Endothelial cell (in vitro differentiated cells): ENCODE measurements around the gene UCN. TPM values are rescaled to one million over a fixed set of nuclear protein-coding genes. Genes with fewer than 3 reads are reported as not detected.

ENCODE experiments used
- DNase-seq: peaks from one replicate; pipeline ENCODE4 v3.0.0; 2021; ENCODE audit warnings: low spot score
- H3K27ac Mint-ChIP-seq: one replicate; pipeline ENCODE4 v1.8.0; 2021; ENCODE audit warnings: mixed read lengths, inconsistent platforms; ENCODE audit not compliant: unreplicated experiment
- H3K27me3 Mint-ChIP-seq: one replicate; pipeline ENCODE4 v1.8.0; 2021; ENCODE audit warnings: mild to moderate bottlenecking, moderate library complexity, mixed read lengths, inconsistent platforms; ENCODE audit not compliant: unreplicated experiment
- H3K36me3 Mint-ChIP-seq: one replicate; pipeline ENCODE4 v1.8.0; 2021; ENCODE audit warnings: mild to moderate bottlenecking, low read depth, mixed read lengths, inconsistent platforms; ENCODE audit not compliant: unreplicated experiment
- H3K4me1 Mint-ChIP-seq: one replicate; pipeline ENCODE4 v1.8.0; 2021; ENCODE audit warnings: mild to moderate bottlenecking, mixed read lengths, inconsistent platforms; ENCODE audit not compliant: unreplicated experiment
- H3K4me3 Mint-ChIP-seq: one replicate; pipeline ENCODE4 v1.8.0; 2021; ENCODE audit warnings: mild to moderate bottlenecking, mixed read lengths, inconsistent platforms; ENCODE audit not compliant: unreplicated experiment
- H3K9me3 Mint-ChIP-seq: one replicate; pipeline ENCODE4 v1.8.0; 2021; ENCODE audit warnings: mixed read lengths, inconsistent platforms; ENCODE audit not compliant: unreplicated experiment
- long read RNA-seq: library from polyadenylated mRNA; unstranded; transcript quantifications from one replicate; pipeline ENCODE4 v2.0.0, GENCODE V29; 2020; ENCODE audit not compliant: unreplicated experiment
- total RNA-seq: library from RNA; stranded (reverse); fragmentation: NEBNext Ultra II Directional; extraction: Animal tissue kit (Norgen Biotek cat#: 25700); gene quantifications from one replicate; pipeline ENCODE4 v1.2.1, GENCODE V29; 2021; ENCODE audit not compliant: unreplicated experiment
- TF ChIP-seq, protein P1 (sequence below): fragments of 200-600 bp; sonication (generic); IDR thresholded peaks from one replicate; pipeline ENCODE4 v1.5.0; 2021; ENCODE audit warnings: antibody characterized with exemption; ENCODE audit not compliant: unreplicated experiment

The UCN gene, protein sequence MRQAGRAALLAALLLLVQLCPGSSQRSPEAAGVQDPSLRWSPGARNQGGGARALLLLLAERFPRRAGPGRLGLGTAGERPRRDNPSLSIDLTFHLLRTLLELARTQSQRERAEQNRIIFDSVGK
- 1.5 TPM for total RNA-seq
- long read RNA-seq = 0 reads

GRCh38 chr2:27308359-27308881 is at the start of gene UCN:
UCN (minus strand) TSS chr2:27308445; CDS start chr2:27307895, 550 bp downstream.
- Mint-ChIP-seq H3K4me3 (peak within 1 kb of the TSS; percentile 44), H3K36me3 (peaks cover 16% of the 10 kb centered on the region), H3K27me3 (peaks cover 25% of the 10 kb centered on the region), H3K9me3 (no peaks in the 10 kb centered on the region), H3K4me1 (peaks cover 3% of the 10 kb centered on the region), H3K27ac (no peak within 1 kb of the TSS)
- peak; percentile 77 for DNase-seq
- TF ChIP-seq, protein P1, sequence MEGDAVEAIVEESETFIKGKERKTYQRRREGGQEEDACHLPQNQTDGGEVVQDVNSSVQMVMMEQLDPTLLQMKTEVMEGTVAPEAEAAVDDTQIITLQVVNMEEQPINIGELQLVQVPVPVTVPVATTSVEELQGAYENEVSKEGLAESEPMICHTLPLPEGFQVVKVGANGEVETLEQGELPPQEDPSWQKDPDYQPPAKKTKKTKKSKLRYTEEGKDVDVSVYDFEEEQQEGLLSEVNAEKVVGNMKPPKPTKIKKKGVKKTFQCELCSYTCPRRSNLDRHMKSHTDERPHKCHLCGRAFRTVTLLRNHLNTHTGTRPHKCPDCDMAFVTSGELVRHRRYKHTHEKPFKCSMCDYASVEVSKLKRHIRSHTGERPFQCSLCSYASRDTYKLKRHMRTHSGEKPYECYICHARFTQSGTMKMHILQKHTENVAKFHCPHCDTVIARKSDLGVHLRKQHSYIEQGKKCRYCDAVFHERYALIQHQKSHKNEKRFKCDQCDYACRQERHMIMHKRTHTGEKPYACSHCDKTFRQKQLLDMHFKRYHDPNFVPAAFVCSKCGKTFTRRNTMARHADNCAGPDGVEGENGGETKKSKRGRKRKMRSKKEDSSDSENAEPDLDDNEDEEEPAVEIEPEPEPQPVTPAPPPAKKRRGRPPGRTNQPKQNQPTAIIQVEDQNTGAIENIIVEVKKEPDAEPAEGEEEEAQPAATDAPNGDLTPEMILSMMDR = no peak

- DNase-seq = peak; percentile 92
- Mint-ChIP-seq H3K4me1 (peaks cover 24% of the 10 kb centered on the region), H3K27ac (peak within 1 kb of the TSS; percentile 100), H3K36me3 (peaks cover 8% of the 10 kb centered on the region), H3K4me3 (peak within 1 kb of the TSS; percentile 99), H3K9me3 (no peaks in the 10 kb centered on the region), H3K27me3 (peaks cover 16% of the 10 kb centered on the region)
- TF ChIP-seq, protein P1 = no peak
These were observed 48.3 kb upstream of the UCN start, which contains the start of gene GTF3C2 for GRCh38 chr2:27356382-27357181. GTF3C2 (minus strand) TSS chr2:27356764; CDS start chr2:27343554, 13,210 bp downstream.

GRCh38 chr2:27356056-27356381 is 47.8 kb upstream of the UCN start:
- Mint-ChIP-seq H3K27ac (peak overlapping the region; percentile 100), H3K9me3 (no peaks in the 10 kb centered on the region), H3K36me3 (peaks cover 8% of the 10 kb centered on the region), H3K4me1 (peaks cover 24% of the 10 kb centered on the region), H3K27me3 (peaks cover 16% of the 10 kb centered on the region), H3K4me3 (peak overlapping the region; percentile 99)
- TF ChIP-seq, protein P1 = no peak
- peak; percentile 45 for DNase-seq

DNA sequence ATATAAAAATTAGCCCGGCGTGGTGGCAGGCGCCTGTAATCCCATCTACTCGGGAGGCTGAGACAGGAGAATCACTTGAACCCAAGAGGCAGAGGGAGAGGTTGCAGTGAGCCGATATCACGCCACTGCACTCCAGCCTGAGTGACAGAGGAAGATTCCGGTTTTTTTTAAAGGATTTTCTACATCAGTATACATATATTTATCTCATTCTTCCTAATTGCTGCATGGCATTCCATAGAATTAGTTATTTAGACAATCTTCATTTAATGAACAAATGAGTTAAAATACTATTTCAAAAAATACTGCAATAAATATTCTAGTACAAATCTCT is 46.3 kb upstream of the UCN start:
- Mint-ChIP-seq H3K36me3 (peaks cover 8% of the 10 kb centered on the region), H3K27me3 (peaks cover 13% of the 10 kb centered on the region), H3K27ac (no peak overlapping the region), H3K4me3 (no peak overlapping the region), H3K4me1 (peaks cover 24% of the 10 kb centered on the region), H3K9me3 (no peaks in the 10 kb centered on the region)
- no peak for DNase-seq
- TF ChIP-seq, protein P1 = no peak
